CD4-positive, alpha-beta T cell treated with Interleukin-15 for 4 hours (primary cell): ENCODE results near the gene HSDL1.

Source experiments
- DNase-seq: peaks from one replicate; pipeline ENCODE4 v3.0.0-alpha.2; 2020; ENCODE audit warnings: low spot score

Gene HSDL1

GRCh38 chr16:84107921-84108320 is 37.1 kb downstream of the HSDL1 start:
- DNase-seq, result no peak

GRCh38 chr16:84105948-84106740 is 38.8 kb downstream of the HSDL1 start:
- DNase-seq, result no peak

GRCh38 chr16:84105301-84105815 is 39.6 kb downstream of the HSDL1 start:
- DNase-seq, result no peak

GRCh38 chr16:84104231-84104630 is 40.7 kb downstream of the HSDL1 start:
- DNase-seq, result no peak

GRCh38 chr16:84103678-84104077 is 41.3 kb downstream of the HSDL1 start:
- DNase-seq, result no peak

GRCh38 chr16:84098939-84099338 is 46.0 kb downstream of the HSDL1 start:
- no peak for DNase-seq

GRCh38 chr16:84096447-84097005 is 48.5 kb downstream of the HSDL1 start:
- DNase-seq, result no peak

GRCh38 chr16:84095466-84095865 is 49.5 kb downstream of the HSDL1 start:
- DNase-seq, result no peak

- DNase-seq, result no peak
Observed at GRCh38 chr16:84093879-84094270, 51.1 kb downstream of the HSDL1 start.

- no peak for DNase-seq
Observed at GRCh38 chr16:84093120-84093878, 51.7 kb downstream of the HSDL1 start.

- no peak for DNase-seq
Observed at GRCh38 chr16:84091460-84091859, 53.5 kb downstream of the HSDL1 start.

GRCh38 chr16:84090211-84090610 is 54.8 kb downstream of the HSDL1 start:
- no peak for DNase-seq

GRCh38 chr16:84088695-84089395 is 56.1 kb downstream of the HSDL1 start:
- DNase-seq, result peak; percentile 32

GRCh38 chr16:84087466-84088151 is 57.4 kb downstream of the HSDL1 start:
- DNase-seq, result no peak

GRCh38 chr16:84087001-84087400 is 58.0 kb downstream of the HSDL1 start:
- no peak for DNase-seq

- no peak for DNase-seq
Observed at GRCh38 chr16:84086341-84086740, 58.6 kb downstream of the HSDL1 start.

- no peak for DNase-seq
Observed at GRCh38 chr16:84085773-84086172, 59.2 kb downstream of the HSDL1 start.

GRCh38 chr16:84085271-84085667 is 59.7 kb downstream of the HSDL1 start:
- no peak for DNase-seq

GRCh38 chr16:84084570-84085270 is 60.3 kb downstream of the HSDL1 start:
- peak; percentile 69 for DNase-seq

GRCh38 chr16:84082835-84083569 is 62.0 kb downstream of the HSDL1 start:
- DNase-seq, result no peak
